HepG2 (cell line): Measurements from ENCODE around the gene GJD4. TPM values are rescaled to one million over a fixed set of nuclear protein-coding genes. Genes with fewer than 3 reads are reported as not detected.

ENCODE experiments used
- ATAC-seq: fragments of 200-7000 bp; cut with Tn5 transposase; 3 replicates; pipeline ENCODE4 v1.9.1; 2020; ENCODE audit warnings: mild to moderate bottlenecking, moderate library complexity
- BruUV-seq: library from RNA; stranded (reverse); fragments of 400-500 nt; replicated peaks from 2 replicates; lab custom pipeline; 2021; lab: Mats Ljungman, UMichigan
- CTCF ChIA-PET: fragments of 300-600 bp; formaldehyde crosslinking; extraction: SDS; loops from one replicate; lab custom pipeline; 2021; ENCODE audit warnings: low total read pairs, inconsistent platforms, low intra/inter-chr PET ratio; lab: Yijun Ruan, JAX
- POLR2A ChIA-PET: fragments of 350-600 bp; sonication (Branson Sonifier 250); formaldehyde crosslinking; loops from one replicate; lab custom pipeline; 2020; ENCODE audit warnings: antibody characterized with exemption, inconsistent platforms; lab: Yijun Ruan, JAX
- DNase-seq: peaks from one replicate; pipeline ENCODE4 v3.0.0-alpha.2; 2015; ENCODE audit warnings: low spot score
- FAIRE-seq: peaks from 3 replicates; lab custom pipeline; 2011; peaks lifted over from hg19 to GRCh38; lab: Jason Lieb, UNC
- H2AFZ ChIP-seq: one replicate; pipeline ENCODE4 v1.6.1; 2011; ENCODE audit warnings: low read length, inconsistent platforms
- H3K27ac ChIP-seq: fragments of 300-600 bp; 3 replicates; pipeline ENCODE4 v1.8.0; 2011; ENCODE audit warnings: mixed run types, mild to moderate bottlenecking, mixed read lengths, low read length, inconsistent platforms; ENCODE audit not compliant: insufficient read depth; ENCODE audit errors: extremely low read length
- H3K27me3 ChIP-seq, 2 experiments: fragments of 200-600 bp in 1 of 2; 2 replicates in 1 of 2; 3 replicates in 1 of 2; pipeline versions ENCODE4 v1.6.0 to v1.8.0; 2011; ENCODE audit warnings: low read length in 2 of 2, mild to moderate bottlenecking in 2 of 2, moderate library complexity in 2 of 2, inconsistent platforms in 1 of 2; ENCODE audit not compliant: insufficient read depth in 2 of 2, control insufficient read depth in 1 of 2
- H3K36me3 ChIP-seq, 2 experiments: fragments of 200-600 bp in 1 of 2; replicated peaks in 1 of 2; 2 replicates in 1 of 2; 3 replicates in 1 of 2; pipeline versions ENCODE4 v1.5.1 to v1.8.0; 2011; ENCODE audit warnings: low read length in 2 of 2, inconsistent platforms in 1 of 2; ENCODE audit not compliant: insufficient read depth in 2 of 2, control insufficient read depth in 1 of 2
- H3K4me1 ChIP-seq: 2 replicates; pipeline ENCODE4 v1.5.1; 2012; ENCODE audit warnings: low read length, inconsistent platforms; ENCODE audit not compliant: insufficient read depth
- H3K4me2 ChIP-seq: 2 replicates; pipeline ENCODE4 v1.6.0; 2011; ENCODE audit warnings: low read depth, low read length, inconsistent platforms
- H3K4me3 ChIP-seq, 3 experiments: fragments of 200-600 bp in 1 of 3; sonication (generic), shearing (Covaris generic) in 1 of 3; replicated peaks in 1 of 3; 2 replicates each; pipeline ENCODE4 v1.5.1; 2011 to 2016; ENCODE audit warnings: low read length in 3 of 3, inconsistent platforms in 2 of 3, low read depth in 2 of 3, mild to moderate bottlenecking in 2 of 3, control low read depth in 1 of 3, mixed read lengths in 1 of 3; ENCODE audit not compliant: insufficient read depth in 1 of 3
- H3K79me2 ChIP-seq: one replicate; pipeline ENCODE4 v1.6.1; 2011; ENCODE audit warnings: low read length, inconsistent platforms; ENCODE audit not compliant: insufficient read depth
- H3K9ac ChIP-seq: 2 replicates; pipeline ENCODE4 v1.6.0; 2011; ENCODE audit warnings: mild to moderate bottlenecking, low read depth, low read length, inconsistent platforms; ENCODE audit not compliant: insufficient read depth
- H3K9me3 ChIP-seq: 2 replicates; pipeline ENCODE4 v1.5.1; 2012; ENCODE audit warnings: mild to moderate bottlenecking, low read length
- H4K20me1 ChIP-seq: 2 replicates; pipeline ENCODE4 v1.6.0; 2011; ENCODE audit warnings: inconsistent platforms, mild to moderate bottlenecking, low read length, moderate library complexity; ENCODE audit not compliant: insufficient read depth
- HNRNPK ChIP-seq: fragments of 200-400 bp; formaldehyde crosslinking; IDR thresholded peaks from 2 replicates; pipeline ENCODE4 v1.6.1; 2018; ENCODE audit warnings: low read length, low read depth, moderate library complexity, mild to moderate bottlenecking; ENCODE audit not compliant: poor library complexity, severe bottlenecking
- HNRNPLL ChIP-seq: fragments of 200-400 bp; formaldehyde crosslinking; IDR thresholded peaks from 2 replicates; pipeline ENCODE4 v1.6.1; 2017; ENCODE audit warnings: mild to moderate bottlenecking, low read depth, low read length; ENCODE audit not compliant: poor library complexity, severe bottlenecking
- KMT2A ChIP-seq: sonication (generic); formaldehyde crosslinking; IDR thresholded peaks from 2 replicates; pipeline ENCODE4 v1.4.0; 2020; ENCODE audit warnings: missing genetic modification reagents
- SIX1 ChIP-seq: sonication (generic); formaldehyde crosslinking; IDR thresholded peaks from 2 replicates; pipeline ENCODE4 v1.4.0; 2020; ENCODE audit warnings: missing genetic modification reagents, borderline replicate concordance
- U2AF2 ChIP-seq: fragments of 200-400 bp; formaldehyde crosslinking; IDR thresholded peaks from 2 replicates; pipeline ENCODE4 v1.6.1; 2017; ENCODE audit warnings: low read depth, mild to moderate bottlenecking, low read length
- ZNF276 ChIP-seq: sonication (generic); formaldehyde crosslinking; IDR thresholded peaks from 2 replicates; pipeline ENCODE4 v1.4.0; 2020; ENCODE audit warnings: mild to moderate bottlenecking, low read depth, missing genetic modification reagents
- WGBS: methylation state at CpG from one replicate; pipeline ENCODE4 v1.1.6; 2017; ENCODE audit warnings: low lambda C conversion rate; 5-methylcytosine and 5-hydroxymethylcytosine counted together
- in situ Hi-C: cut with HindIII; loops from 2 replicates; pipeline ENCODE4 v1.10.0; 2017; ENCODE audit warnings: low pct_unique_long_range_greater_than_20kb; ENCODE audit not compliant: extremely low pct_ligation_motif_present
- intact Hi-C: fragments of 100-400 bp; cut with micrococcal nuclease; formaldehyde crosslinking; loops from one replicate; pipeline ENCODE4 v1.10.0; 2022; ENCODE audit not compliant: unreplicated experiment
- polyA plus RNA-seq, 8 experiments: library from polyadenylated mRNA; depleted of rRNA in 3 of 8; stranded (reverse) in 7 of 8; unstranded in 1 of 8; fragments of >200 nt; fragmentation: Illumina TruSeq in 4 of 8; extraction: Trizol in 4 of 8; gene quantifications; 2 replicates each; pipeline versions ENCODE4 v1.2.1 to v1.2.3, GENCODE V29; 2011 to 2016; ENCODE audit warnings: low read depth in 4 of 8, missing spikeins in 1 of 8, mixed read lengths in 1 of 8; ENCODE audit not compliant: insufficient read depth in 1 of 8
- total RNA-seq, 5 experiments: library from RNA; depleted of rRNA; stranded (reverse); fragments of >200 nt; fragmentation: Illumina TruSeq; extraction: Trizol; gene quantifications; 2 replicates each; pipeline ENCODE4 v1.2.3, GENCODE V29; 2016; ENCODE audit warnings: low read depth in 1 of 5

The GJD4 gene
- total and polyA plus RNA-seq, 2 of the 13 experiments (the other 11 are each of a cell fraction or from before 2014, with no cell fraction given), result not detected

GRCh38 chr10:35643151-35644049, 38.3 kb downstream of the GJD4 start:
- DNase-seq, result no peak
- no peak for FAIRE-seq
- TF ChIP-seq U2AF2 (peak; percentile 28; the same call in 1 of the 2 replicates), HNRNPK (peak; percentile 57), SIX1 (CRISPR knock-in tag) (no peak), ZNF276 (peak; percentile 98), KMT2A (CRISPR knock-in tag) (no peak), HNRNPLL (peak; percentile 24)
- ATAC-seq, result peak; percentile 2; the same call in 1 of the 3 replicates
- Histone ChIP-seq H3K9me3 (no peaks in the 10 kb centered on the region), H3K4me1 (peaks cover 20% of the 10 kb centered on the region), H3K27ac (no peak overlapping the region), H3K79me2 (no peaks in the 10 kb centered on the region), H4K20me1 (no peaks in the 10 kb centered on the region), H3K9ac (no peak overlapping the region), H2AFZ (no peak overlapping the region), H3K4me3 (peak overlapping the region in 2 of 3 experiments; percentile 51 to 68; a peak in 2 of 6 replicates), H3K4me2 (peak overlapping the region; percentile 78; the same call in 1 of the 2 replicates), H3K27me3 (peaks cover 6 to 30% of the 10 kb centered on the region in 2 experiments), H3K36me3 (no peaks in the 10 kb centered on the region)
- ChIA-PET POLR2A (no interaction called here), CTCF (no interaction called here)
- BruUV-seq, result no TSS peak
- WGBS, result 18% methylated on average over 14 of the region's 42 CpGs
- intact Hi-C loops (loop anchor here (2.0 to 5.0 kb wide), 2 partner anchors 44 to 137 kb away; no protein-coding TSS in a partner anchor), in situ Hi-C loops (loop anchor here (10.0 kb wide), 1 partner anchor 141 kb away; no protein-coding TSS in a partner anchor)
